22Rv1 (cell line): ENCODE data around the gene PTF1A.
"Not testable (repeated sequence)": the region's sequence is repeated elsewhere in the genome, so short reads cannot be mapped to it uniquely, and the experiment has no call there.

Experiments
- ZFX ChIP-seq: fragments of 450-650 bp; IDR thresholded peaks from 2 replicates; pipeline ENCODE4 v1.6.1; 2017; ENCODE audit warnings: antibody characterized with exemption, borderline replicate concordance
- TF ChIP-seq, protein P1 (sequence below): fragments of 450-650 bp; IDR thresholded peaks from 2 replicates; pipeline ENCODE4 v1.5.1; 2017; ENCODE audit warnings: mild to moderate bottlenecking

GRCh38 chr10:23241779-23242178, 49.7 kb downstream of the PTF1A start:
- TF ChIP-seq, protein P1, sequence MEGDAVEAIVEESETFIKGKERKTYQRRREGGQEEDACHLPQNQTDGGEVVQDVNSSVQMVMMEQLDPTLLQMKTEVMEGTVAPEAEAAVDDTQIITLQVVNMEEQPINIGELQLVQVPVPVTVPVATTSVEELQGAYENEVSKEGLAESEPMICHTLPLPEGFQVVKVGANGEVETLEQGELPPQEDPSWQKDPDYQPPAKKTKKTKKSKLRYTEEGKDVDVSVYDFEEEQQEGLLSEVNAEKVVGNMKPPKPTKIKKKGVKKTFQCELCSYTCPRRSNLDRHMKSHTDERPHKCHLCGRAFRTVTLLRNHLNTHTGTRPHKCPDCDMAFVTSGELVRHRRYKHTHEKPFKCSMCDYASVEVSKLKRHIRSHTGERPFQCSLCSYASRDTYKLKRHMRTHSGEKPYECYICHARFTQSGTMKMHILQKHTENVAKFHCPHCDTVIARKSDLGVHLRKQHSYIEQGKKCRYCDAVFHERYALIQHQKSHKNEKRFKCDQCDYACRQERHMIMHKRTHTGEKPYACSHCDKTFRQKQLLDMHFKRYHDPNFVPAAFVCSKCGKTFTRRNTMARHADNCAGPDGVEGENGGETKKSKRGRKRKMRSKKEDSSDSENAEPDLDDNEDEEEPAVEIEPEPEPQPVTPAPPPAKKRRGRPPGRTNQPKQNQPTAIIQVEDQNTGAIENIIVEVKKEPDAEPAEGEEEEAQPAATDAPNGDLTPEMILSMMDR: not testable (repeated sequence)
- TF ChIP-seq ZFX: not testable (repeated sequence)
